T-helper 22 cell (primary cell): Measurements from ENCODE around the gene CDH8.
"Not testable (repeated sequence)": the region's sequence is repeated elsewhere in the genome, so short reads cannot be mapped to it uniquely, and the experiment has no call there.

Experiments
- DNase-seq: peaks from one replicate; pipeline ENCODE4 v3.0.0-alpha.2; 2020; ENCODE audit warnings: low read depth

Gene CDH8

DNA sequence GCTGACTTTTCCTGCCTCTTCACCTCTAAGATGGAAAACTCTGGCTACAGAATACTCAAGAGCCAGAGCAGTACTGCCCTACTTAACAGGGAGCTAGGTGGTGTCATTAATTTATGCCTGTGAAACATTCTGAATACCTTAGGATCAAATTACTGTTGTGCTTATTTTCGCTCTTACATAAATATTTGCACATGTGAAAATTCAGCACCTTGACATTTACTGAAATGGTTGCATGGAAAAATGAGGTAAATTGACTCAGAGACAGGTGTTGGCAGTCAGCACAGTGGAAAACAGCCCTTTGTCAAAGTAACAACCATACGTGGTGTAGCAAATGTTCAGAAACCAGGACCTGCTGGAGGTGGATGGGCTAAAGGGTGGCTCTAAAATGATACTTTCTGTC is 193.6 kb downstream of the CDH8 start:
- no peak for DNase-seq

DNA sequence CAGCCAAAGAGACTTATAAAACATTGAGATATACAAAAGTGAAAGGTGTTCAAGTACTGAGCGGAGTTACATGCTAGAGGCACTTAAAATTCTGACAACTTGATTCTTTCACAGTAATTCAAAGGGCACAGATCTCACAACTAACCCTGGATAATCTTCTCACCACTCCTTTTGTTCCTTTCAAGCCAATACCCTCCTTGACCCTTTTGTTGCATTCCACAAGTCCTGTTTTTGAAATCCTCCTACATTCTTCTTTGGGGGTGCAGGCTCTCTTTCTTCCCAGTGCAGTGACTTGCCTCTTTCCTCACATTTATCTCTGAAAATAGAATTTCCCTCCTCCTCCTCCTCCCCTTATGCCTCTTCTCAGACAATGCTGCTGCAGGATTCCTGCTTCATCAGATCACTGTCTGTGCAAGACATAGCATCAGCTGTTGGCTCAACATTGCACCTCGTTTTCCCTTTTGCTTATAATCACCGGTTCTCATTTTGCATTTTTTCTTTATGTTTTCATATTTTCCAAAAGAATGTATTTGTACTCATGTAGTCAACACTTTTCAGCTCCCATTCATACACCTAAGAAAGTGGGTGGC is 199.3 kb downstream of the CDH8 start:
- no peak for DNase-seq

DNA sequence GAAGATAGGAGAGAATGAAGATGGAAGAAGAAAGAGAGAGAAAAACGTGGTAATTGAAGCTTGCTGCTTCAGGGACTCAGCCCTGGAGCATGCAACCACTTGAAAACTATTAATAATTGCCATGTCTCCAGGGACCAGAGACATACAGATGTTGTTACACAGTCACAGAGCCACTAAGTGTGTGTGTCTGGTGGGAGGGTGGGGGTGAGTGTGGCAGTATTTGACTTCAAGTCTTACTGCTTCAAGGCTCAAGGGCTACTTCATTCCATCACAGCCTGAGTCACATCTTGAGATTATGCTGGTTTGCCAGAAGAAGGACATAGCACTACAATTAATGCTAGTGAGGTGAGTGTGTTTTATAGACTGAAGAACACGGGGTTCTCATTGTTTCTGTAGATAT is 202.2 kb downstream of the CDH8 start:
- DNase-seq: no peak

DNA sequence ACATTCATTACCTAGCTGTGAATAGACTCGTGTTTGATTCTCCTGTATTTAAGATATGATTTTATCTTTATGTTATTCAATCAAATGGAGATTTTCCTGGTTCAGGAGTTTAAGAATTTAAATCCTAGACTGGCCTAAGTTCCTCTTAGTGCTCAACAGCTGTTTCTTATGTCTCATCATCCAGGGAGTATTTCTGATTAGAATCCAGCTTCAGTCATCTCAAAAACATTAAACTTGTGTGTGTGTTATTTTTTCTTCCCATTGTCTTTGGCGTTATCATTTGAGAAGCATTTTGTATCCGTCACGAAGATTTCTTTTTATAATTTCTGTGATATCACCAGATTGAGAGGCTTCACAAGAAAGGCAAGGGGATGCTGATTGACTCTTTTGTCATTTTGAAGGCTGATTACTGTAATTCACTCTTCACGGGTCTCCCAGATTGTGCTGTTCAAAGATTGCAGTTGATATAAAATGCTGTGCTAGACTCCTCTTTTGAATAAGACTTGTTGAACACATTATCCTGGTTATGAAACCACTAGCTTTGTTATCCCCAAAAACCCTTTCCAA is 204.8 kb downstream of the CDH8 start:
- DNase-seq: no peak

DNA sequence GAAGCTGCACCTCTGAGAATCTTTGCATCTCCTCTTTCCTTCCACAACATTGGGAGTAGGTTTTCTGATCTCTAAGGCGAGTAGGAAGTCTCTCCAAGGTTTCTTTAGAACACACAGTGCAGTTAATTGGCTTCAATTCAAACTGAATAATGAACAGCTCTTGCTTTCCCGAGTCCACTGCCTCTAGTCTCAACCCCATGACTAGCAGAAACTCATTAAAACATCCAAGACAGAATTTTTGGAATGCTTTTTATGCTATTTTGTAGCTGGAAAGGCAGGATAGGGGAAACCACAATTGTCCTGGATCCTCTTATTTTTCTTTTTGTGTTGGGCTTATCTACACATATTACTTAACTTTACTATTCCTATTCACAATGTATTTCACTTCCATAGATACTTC is 206.6 kb downstream of the CDH8 start:
- DNase-seq: no peak

DNA sequence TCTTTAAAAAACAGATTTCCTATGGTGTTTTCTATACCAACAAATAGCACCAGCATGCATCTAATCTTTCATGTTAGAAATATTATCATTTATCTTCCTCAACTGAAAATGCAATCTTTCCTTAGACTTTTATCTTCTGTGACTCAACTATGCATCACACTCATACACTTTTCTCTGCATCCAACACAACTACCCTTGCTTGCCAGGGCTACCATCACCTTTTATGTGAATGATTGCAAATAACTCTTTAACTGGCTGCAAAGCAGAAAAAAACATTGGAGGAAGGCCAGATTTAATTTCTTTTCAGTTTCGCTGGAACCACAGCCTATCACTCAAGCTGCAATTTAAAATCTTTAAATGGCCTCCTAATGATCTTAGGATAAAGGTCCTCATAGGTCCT is 212.9 kb downstream of the CDH8 start:
- no peak for DNase-seq

DNA sequence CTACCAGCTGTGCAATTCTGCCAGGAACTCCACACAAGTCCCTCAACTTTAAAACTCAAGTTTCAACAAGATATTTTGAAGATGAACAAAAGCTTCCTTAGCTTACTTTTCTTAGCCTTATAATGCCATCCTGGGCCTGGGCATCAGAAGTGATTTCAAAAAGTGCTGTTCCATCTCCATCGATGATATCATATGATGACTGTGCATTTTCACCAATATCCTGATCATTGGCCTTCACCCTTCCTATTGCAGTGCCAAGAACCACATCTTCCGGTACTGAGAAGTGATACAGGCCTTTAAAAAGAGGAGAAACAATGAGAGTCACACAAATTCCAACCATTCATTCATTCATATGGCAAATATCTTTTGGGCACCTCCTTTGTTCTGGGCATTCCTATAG is 215.4 kb downstream of the CDH8 start:
- DNase-seq: no peak

DNA sequence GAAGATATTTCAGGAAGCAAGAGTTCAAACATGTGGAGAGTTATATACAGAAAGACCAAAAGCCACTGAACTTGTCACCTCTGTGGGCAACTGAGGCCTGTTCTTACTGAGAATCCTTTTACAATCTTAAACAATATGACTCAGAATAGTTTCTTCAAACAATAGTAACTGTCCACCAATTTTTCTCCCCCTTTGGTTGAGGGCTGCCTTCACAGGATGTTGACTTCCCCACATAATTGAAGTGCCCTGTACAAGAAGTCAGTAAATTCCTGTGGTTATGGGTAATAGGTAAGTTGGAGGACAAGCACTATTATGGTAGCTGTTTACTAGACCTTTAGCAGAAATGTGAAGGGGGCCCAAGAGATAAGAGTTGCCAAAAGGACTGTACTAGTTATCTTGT is 215.8 kb downstream of the CDH8 start:
- no peak for DNase-seq

DNA sequence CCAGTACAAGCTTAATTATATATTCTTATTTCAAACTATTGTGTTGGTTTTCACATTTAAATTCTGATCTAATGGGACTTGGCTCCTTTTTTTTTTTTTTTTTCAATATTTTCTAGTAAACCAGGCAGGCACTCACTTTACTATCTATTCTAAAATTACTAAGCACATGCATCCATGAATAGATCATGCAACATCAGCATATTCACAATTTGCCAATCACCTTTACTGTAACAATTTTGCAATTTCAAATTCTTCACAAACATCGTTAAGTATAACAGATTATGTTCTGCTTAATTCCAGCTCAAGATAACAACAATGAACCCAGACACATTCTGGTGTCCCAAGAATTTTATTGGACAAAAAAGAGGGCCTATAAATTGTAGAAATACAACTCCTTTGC is 217.4 kb downstream of the CDH8 start:
- no peak for DNase-seq

DNA sequence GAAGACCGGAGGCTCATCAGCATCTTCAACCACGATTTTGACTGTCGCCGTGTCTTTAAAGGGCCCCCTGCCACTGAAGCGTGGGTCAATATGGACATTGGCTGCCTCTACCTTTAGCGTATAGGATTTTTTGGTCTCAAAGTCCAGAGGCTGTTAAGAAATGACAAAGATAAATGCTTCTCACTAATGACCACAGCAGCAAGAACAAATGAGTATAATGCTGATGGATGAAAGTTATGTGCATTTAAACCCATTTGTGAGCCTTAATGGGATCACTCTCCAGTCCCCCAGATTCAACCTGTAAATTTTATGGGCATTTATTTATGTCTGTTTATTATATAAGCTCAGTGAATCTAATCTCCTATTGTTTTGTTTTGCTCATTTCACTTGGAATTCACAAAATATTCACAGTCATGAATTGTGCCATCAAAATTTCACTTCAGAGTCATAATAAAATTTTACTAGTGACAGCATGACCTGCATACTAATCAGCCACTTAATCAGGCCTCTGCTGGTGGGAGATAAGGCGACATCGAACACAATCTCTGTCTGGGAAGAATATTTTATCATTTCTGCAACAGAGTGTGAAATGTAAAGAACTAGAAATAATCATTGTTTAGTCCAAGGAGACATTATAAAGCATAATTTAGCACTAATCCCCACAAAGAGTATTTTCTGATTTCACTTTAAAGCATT is 218.5 kb downstream of the CDH8 start:
- DNase-seq: no peak

DNA sequence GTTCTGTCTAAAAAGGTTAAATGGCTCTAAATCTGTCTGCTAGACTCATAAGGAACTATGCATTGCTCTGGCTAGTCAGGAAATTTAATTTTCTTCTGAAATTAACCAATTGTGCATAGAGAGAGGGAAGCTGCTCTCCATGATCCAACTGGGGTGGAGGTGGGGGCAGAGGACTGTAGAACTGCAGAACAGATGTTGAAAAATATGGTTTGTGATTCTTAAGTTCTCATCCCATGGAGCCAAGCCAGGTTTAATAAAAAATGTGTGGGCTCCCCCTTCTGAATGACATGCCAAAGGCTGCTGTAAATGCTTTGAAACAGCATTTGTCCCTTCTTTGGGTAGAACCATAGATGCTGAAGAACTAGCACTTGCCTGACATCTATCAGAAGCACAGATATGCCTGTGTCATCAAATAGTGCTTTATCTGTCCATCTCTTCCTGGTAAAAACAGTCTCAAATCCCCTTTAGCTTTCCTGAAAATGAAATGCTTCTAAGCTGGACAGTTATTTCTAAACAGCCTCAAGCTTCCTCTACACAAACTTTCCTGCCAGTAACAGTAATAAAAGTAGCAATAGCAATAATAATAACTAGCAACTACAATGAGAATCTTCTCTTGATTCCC is 221.4 kb downstream of the CDH8 start:
- no peak for DNase-seq

DNA sequence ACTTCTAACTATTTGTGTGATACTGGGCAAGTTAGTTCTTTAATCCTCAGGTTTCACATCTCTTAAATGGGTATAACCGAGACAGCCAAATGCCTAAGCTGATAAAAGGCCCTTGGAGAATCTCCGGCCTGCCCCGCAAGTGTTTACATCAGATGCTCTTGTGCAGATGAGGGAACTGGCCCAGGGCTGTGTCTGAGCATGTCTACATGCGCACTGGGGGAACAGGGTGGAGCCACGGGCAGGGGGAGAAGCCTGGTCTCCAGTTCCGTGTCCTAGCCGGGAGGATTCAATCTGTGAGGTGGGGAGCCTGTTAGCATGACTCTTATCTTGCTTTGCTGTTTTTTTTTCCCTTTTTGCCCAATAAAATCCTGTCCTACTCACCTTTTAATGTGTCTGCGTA is 222.9 kb downstream of the CDH8 start:
- DNase-seq: no peak

DNA sequence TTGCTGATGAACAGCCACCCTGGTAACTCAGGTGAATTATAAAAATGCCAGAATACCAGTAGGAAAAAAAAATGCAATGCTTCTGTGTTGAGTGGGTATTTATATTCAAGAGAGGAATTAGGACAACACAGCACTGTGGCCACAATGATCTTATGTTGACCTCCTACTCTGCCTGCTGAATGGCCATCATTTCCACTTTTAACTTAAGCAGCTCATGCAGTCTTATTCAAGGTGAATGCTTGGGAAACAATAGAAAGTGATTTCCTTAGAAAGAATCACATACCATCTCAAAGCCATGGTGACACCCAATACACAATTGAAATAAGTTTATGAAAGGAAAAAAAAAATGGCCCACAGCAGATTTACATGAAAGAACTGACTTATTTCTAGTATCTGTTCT is 224.0 kb downstream of the CDH8 start:
- DNase-seq: no peak

DNA sequence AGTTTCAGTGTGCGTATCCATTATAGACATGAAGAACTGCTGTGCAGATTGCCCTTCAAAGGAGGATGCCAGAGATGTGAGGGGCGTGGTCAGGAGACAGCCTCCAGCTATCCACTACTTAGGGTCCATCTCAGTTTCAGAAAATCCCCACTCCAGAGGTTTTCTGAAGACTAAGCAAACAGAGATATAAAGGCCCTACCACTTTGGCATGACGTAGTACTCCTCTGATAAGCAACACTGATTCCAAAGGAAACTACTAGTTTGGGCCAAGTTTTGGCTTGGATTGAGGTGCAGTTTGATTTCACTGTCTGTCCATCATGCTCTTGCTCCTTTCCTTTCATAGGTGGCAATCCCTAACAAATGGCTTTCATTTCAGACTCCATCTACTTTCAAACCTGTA is 228.7 kb downstream of the CDH8 start:
- DNase-seq: no peak

DNA sequence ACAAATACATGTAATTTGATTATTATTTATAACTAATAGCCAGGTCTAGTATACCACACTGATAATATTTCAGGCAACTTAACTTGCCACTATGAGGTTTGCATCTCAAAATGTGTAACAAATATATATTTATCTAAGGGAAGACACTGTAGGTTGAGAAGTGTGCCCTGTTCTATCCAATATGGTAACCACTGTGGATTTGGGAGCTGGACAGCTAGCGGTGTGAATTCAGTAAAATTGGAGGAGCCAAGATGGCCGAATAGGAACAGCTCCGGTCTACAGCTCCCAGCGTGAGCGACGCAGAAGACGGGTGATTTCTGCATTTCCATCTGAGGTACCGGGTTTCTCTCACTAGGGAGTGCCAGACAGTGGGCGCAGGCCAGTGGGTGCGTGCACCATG is 235.0 kb downstream of the CDH8 start:
- not testable (repeated sequence) for DNase-seq

DNA sequence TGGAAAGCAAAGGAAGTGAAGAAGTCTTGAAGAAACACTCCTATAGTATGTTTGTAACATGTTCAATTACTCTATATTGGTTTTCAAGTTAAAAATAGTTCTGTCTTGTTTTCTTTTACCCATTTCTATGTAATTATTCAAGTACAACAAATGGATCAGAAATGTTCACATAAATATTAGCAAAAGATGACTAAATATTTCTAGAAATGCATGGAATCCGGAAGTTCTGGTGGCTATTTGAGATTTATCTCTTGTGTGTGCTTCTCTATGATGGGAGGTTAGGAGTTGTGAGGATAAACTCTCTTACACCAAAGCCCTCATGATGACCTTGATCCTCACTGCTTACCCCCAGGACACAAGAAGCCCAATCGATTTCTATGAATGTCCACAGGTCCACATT is 237.5 kb downstream of the CDH8 start:
- no peak for DNase-seq

DNA sequence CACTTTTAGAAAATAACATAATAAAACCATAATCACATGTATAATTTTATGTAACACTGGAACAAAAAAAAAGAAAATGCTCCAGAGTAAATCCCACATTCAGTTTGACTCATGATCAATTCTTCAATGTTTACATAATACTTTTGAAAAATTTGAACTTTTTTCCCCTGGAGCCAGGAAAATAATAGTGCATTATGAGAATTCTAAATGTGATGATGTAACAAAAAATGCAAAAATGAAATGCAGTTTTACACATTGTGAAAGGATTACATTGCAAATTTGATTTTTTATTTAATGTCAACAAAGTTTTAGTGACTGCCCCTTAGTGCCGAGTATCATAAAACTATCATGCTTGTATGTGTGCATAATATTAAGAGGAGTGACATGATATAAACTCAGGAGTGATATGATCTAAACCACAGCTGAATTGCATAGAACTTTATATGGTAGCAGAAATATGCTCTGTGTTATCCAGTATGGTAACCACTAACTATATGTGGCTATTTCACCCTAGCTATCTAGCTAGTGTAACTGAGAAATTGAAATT is 238.2 kb downstream of the CDH8 start:
- DNase-seq: no peak

DNA sequence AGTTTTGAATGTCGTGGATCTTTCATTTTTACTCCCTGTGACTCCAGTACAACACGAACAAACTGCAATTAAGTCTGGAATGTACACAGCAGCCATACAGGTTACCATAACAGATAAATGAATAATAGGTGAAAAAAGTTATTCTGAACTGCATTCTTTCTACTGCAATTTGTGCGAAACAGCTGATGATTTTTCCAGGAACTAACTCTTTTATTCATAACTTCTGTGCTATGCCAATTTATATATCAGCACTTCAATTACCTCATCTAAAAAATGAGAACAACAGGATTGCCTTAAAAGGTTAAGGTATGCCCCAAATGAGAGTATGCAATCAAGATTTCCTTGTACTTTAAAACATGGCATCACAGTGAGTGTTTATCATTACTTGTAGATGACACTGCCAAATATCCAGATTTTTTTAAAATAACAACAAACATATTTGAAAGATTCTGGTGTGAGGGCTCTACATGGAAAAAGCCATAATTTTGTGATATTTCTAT is 238.9 kb downstream of the CDH8 start:
- DNase-seq: no peak

DNA sequence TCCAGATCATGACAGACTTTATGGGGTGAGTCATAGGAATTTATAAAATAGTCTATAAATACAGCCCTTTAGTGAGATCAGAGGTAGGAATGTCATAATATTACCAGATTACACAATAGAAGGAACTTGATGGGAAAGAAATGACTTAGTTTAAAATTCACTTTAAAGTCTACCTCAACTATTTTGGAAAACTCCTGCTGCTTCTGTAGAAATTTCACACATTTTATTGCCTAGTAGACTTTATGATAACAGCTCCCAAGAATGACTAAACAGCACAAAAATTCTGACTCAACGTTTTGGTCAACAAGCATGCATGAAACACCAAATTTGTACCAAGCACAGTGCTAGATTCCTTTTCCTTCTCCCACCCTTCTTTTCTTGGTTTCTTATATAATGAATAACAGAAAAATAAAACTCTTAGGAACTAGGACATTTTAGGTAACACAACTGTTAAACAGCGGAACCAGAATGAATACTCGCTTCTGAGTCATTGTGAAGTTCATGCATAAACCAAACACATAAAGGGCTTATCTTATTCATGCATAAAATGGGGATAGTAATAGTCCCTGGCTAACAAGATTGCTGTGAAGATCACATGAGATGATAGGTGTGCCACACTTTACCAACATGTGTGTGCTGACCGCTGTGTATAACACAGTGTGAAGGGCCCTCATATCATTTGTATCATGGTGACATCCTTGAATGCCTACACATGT is 243.9 kb downstream of the CDH8 start:
- DNase-seq: no peak

DNA sequence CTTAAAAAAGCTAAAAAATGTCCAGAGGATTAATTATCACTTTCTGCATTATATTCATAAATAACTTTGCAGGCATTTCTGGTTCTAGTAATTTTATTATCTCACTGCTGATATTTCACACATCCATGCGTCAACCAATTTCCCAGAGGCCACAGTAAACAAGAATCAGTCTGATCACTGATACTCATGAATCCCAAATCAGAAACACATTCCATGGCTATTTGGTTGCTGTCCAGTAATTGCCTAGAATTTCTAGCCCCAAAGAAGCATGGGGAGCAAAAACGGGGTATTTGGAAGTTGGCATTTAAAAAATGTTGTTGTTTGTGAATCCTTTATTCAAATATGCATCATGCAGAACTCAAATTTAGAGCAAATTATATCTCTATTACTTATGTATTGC is 244.8 kb downstream of the CDH8 start:
- DNase-seq: no peak

DNA sequence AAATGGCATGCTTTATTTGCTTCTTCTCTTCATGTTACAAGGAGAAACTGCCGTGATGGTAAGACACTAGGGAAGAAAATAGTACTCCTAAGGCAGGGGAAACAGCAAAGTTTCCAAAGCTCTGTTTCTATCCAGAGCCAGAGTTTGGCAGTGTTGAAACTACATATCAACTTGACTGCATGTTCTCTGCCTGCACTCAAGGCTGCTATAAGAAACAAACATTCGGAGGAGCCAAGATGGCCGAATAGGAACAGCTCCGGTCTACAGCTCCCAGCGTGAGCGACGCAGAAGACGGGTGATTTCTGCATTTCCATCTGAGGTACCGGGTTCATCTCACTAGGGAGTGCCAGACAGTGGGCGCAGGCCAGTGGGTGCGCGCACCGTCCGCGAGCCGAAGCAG is 254.4 kb downstream of the CDH8 start:
- not testable (repeated sequence) for DNase-seq

DNA sequence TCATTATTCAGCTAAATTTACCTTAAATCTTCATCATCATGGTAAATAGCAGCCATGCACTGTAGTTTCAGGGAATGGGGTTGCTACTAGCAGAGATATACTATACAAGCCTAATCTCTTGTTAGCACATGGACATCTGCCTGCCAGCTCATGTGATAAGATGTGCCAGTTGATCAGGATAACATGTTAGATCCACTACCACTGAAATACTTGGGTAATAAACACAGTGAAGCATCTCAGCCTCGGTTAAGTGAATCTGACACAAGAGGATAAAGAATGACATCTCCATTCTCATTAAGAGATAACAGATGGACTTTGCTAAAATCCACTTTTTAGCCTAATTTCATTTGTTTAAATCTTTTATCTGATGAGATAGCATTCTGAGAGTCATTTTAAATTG is 256.1 kb downstream of the CDH8 start:
- no peak for DNase-seq
